DND-41 (cell line): ENCODE measurements around the gene PTPRG.

Source experiments
- CTCF ChIP-seq: IDR thresholded peaks from 2 replicates; pipeline ENCODE4 v1.5.1; 2012; ENCODE audit warnings: borderline replicate concordance, low read length, moderate library complexity, mild to moderate bottlenecking; ENCODE audit not compliant: poor library complexity, severe bottlenecking; ENCODE audit errors: extremely low read depth
- EZH2 ChIP-seq: IDR thresholded peaks from 3 replicates; pipeline ENCODE4 v1.6.1; 2012; ENCODE audit warnings: borderline replicate concordance, low read depth, mild to moderate bottlenecking, moderate library complexity, low read length, inconsistent platforms; ENCODE audit not compliant: severe bottlenecking

- TF ChIP-seq CTCF: no peak
- TF ChIP-seq EZH2: no peak
Observed at GRCh38 chr3:62151591-62151990, 590.2 kb downstream of the PTPRG start.
